Omental fat pad (tissue), 4 donors: ENCODE measurements around the gene NLE1. TPM values are rescaled to one million over a fixed set of nuclear protein-coding genes. Genes with fewer than 3 reads are reported as not detected.

Experiments used
- small RNA-seq: library from RNA; depleted of rRNA; stranded (forward); fragments of <200 nt; gene quantifications from one replicate; pipeline ENCODE3, GENCODE V24; 2016
- total RNA-seq, 4 donors: library from RNA; depleted of rRNA; stranded (reverse); fragments of >200 nt; gene quantifications; one replicate each; pipeline ENCODE4 v1.1.0, GENCODE V29; 2016

Gene NLE1
- total RNA-seq, 4 donors from 2014 or later, result 12.1 to 31.3 (median 14.6) TPM

Small RNAs within 50 kb of the gene (small RNA-seq; reads per million reads assigned to genes)
- not detected for gene RNU6-840P

Other genes starting within 250 kb of the NLE1 start
- gene CCT6B, start 180.8 kb downstream of the NLE1 start, total RNA-seq, result 1 to 10 TPM; 2.4 to 4.6 (median 4.0) TPM
- gene ZNF830, start 180.8 kb downstream of the NLE1 start, total RNA-seq, result 10 to 100 TPM in 3 of 4 donors, 1 to 10 TPM in 1; 8.6 to 15.7 (median 10.8) TPM
- gene LIG3, start 161.8 kb downstream of the NLE1 start, total RNA-seq, result 10 to 100 TPM; 17.7 to 23.2 (median 20.0) TPM
- 10 to 100 TPM; 17.3 to 23.1 (median 19.7) TPM for gene RFFL, start 78.6 kb downstream of the NLE1 start, total RNA-seq
- 10 to 100 TPM in 2 of 4 donors, 1 to 10 TPM in 2; 6.4 to 16.1 (median 9.9) TPM for gene RAD51D, start 22.4 kb downstream of the NLE1 start, total RNA-seq
- not detected for gene FNDC8, start 20.7 kb downstream of the NLE1 start, total RNA-seq
- gene UNC45B, start 5.5 kb upstream of the NLE1 start, total RNA-seq, result under 1 TPM in 1 of 4 donors, not detected in 3; 0.06 TPM
- not detected for gene SLC35G3, start 52.1 kb upstream of the NLE1 start, total RNA-seq
- gene SLFN5, start 100.8 kb upstream of the NLE1 start, total RNA-seq, result 10 to 100 TPM; 18.9 to 53.0 (median 32.5) TPM
- gene SLFN11, start 231.3 kb upstream of the NLE1 start, total RNA-seq, result 100 to 1,000 TPM in 1 of 4 donors, 10 to 100 TPM in 3; 58.1 to 127 (median 92.3) TPM